B cell (primary cell): ENCODE results near the gene INSC. TPM values are rescaled to one million over a fixed set of nuclear protein-coding genes. Genes with fewer than 3 reads are reported as not detected.
A peak's percentile ranks its signal among the peaks of the same experiment; 100 is the strongest.

Source experiments
- ATAC-seq: fragments of 200-7000 bp; cut with Tn5 transposase; one replicate; pipeline ENCODE4 v1.10.0; 2021; ENCODE audit warnings: low read depth, mild to moderate bottlenecking, moderate number of reproducible peaks, moderate library complexity
- CTCF ChIA-PET: fragments of 350-600 bp; sonication (Branson Sonifier 250); formaldehyde crosslinking; loops from one replicate; lab custom pipeline; 2021; ENCODE audit warnings: antibody characterized with exemption, inconsistent platforms; lab: Charles Lee
- POLR2A ChIA-PET: fragments of 350-600 bp; sonication (Branson Sonifier 250); formaldehyde crosslinking; loops from one replicate; lab custom pipeline; 2021; ENCODE audit warnings: antibody characterized with exemption; lab: Charles Lee
- DNase-seq: peaks from one replicate; pipeline ENCODE4 v3.0.0; 2013
- H2AFZ ChIP-seq: 2 replicates; pipeline ENCODE4 v1.6.1; 2012; ENCODE audit warnings: mild to moderate bottlenecking, low read depth, low read length; ENCODE audit not compliant: insufficient read depth, poor library complexity, severe bottlenecking
- H3K27ac ChIP-seq, 2 donors: 1 replicate in 1 of 2; 2 replicates in 1 of 2; pipeline ENCODE4 v1.5.1; 2012 to 2013; ENCODE audit warnings: low read length in 2 of 2, mild to moderate bottlenecking in 2 of 2, moderate library complexity in 1 of 2
- H3K27me3 ChIP-seq, 4 experiments: fragments of 200-600 bp in 1 of 4; sonication (generic) in 1 of 4; replicated peaks in 1 of 4; 1 replicate in 2 of 4; 2 replicates in 2 of 4; pipeline versions ENCODE4 v1.6.1 to v1.7.0; 2013 to 2016; ENCODE audit warnings: low read length in 3 of 4, mild to moderate bottlenecking in 2 of 4, mixed read lengths in 1 of 4, moderate library complexity in 1 of 4; ENCODE audit not compliant: insufficient read depth in 4 of 4, control insufficient read depth in 3 of 4; ENCODE audit errors: control extremely low read depth in 1 of 4
- H3K36me3 ChIP-seq, 2 experiments: replicated peaks in 1 of 2; 1 replicate in 1 of 2; 2 replicates in 1 of 2; pipeline versions ENCODE4 v1.6.1 to v1.7.1; 2013; ENCODE audit warnings: low read length in 1 of 2; ENCODE audit not compliant: insufficient read depth in 2 of 2, control insufficient read depth in 1 of 2; ENCODE audit errors: control extremely low read depth in 1 of 2, extremely low read depth in 1 of 2
- H3K4me1 ChIP-seq, 2 donors: fragments of 200-600 bp in 1 of 2; sonication (generic) in 1 of 2; 1 replicate in 1 of 2; 2 replicates in 1 of 2; pipeline versions ENCODE4 v1.5.1 to v1.6.1; 2013 to 2017; ENCODE audit warnings: low read length in 2 of 2; ENCODE audit not compliant: control insufficient read depth in 2 of 2, insufficient read depth in 2 of 2
- H3K4me2 ChIP-seq: replicated peaks from 2 replicates; pipeline ENCODE3; 2012; ENCODE audit warnings: mild to moderate bottlenecking, low read depth, low read length; ENCODE audit not compliant: poor library complexity, severe bottlenecking
- H3K4me3 ChIP-seq, 5 experiments: fragments of 200-600 bp in 1 of 5; sonication (generic) in 1 of 5; 1 replicate in 3 of 5; 2 replicates in 2 of 5; pipeline versions ENCODE4 v1.5.1 to v1.7.0; 2011 to 2016; ENCODE audit warnings: low read length in 4 of 5, mild to moderate bottlenecking in 4 of 5, low read depth in 2 of 5, control low read depth in 1 of 5, moderate library complexity in 1 of 5; ENCODE audit not compliant: insufficient read depth in 1 of 5; ENCODE audit errors: control extremely low read depth in 1 of 5, extremely low read depth in 1 of 5
- H3K79me2 ChIP-seq: fragments of 200-600 bp; sonication (generic); one replicate; pipeline ENCODE4 v1.6.0; 2016; ENCODE audit warnings: low read length; ENCODE audit not compliant: control insufficient read depth, insufficient read depth
- H3K9ac ChIP-seq: fragments of 200-600 bp; sonication (generic); 2 replicates; pipeline ENCODE4 v1.6.1; 2017; ENCODE audit warnings: mild to moderate bottlenecking, low read length, moderate library complexity
- H3K9me3 ChIP-seq, 3 donors: one replicate each; pipeline versions ENCODE4 v1.6.1 to v1.7.1; 2013; ENCODE audit warnings: low read length in 2 of 3; ENCODE audit not compliant: control insufficient read depth in 2 of 3, insufficient read depth in 1 of 3; ENCODE audit errors: control extremely low read depth in 1 of 3
- H4K20me1 ChIP-seq: 2 replicates; pipeline ENCODE4 v1.6.0; 2012; ENCODE audit warnings: mild to moderate bottlenecking, low read length; ENCODE audit not compliant: insufficient read depth, control insufficient read depth, poor library complexity, severe bottlenecking
- H3K27ac Mint-ChIP-seq: one replicate; pipeline ENCODE4 v1.8.0; 2021; ENCODE audit warnings: mixed read lengths
- H3K27me3 Mint-ChIP-seq: one replicate; pipeline ENCODE4 v1.8.0; 2021; ENCODE audit warnings: mixed read lengths
- H3K4me1 Mint-ChIP-seq: one replicate; pipeline ENCODE4 v1.8.0; 2021; ENCODE audit warnings: mixed read lengths
- H3K4me3 Mint-ChIP-seq: one replicate; pipeline ENCODE4 v1.8.0; 2021; ENCODE audit warnings: mixed read lengths
- H3K9me3 Mint-ChIP-seq: one replicate; pipeline ENCODE4 v1.8.0; 2022; ENCODE audit warnings: mixed read lengths; ENCODE audit not compliant: insufficient read depth
- EZH2 ChIP-seq: IDR thresholded peaks from 2 replicates; pipeline ENCODE4 v1.6.1; 2012; ENCODE audit warnings: borderline replicate concordance, low read depth, mild to moderate bottlenecking, moderate library complexity, low read length; ENCODE audit not compliant: insufficient read depth, poor library complexity, severe bottlenecking
- WGBS: methylation state at CpG from one replicate; pipeline ENCODE4 v1.1.5; 2013; ENCODE audit warnings: missing lambda C conversion rate; ENCODE audit not compliant: insufficient coverage; 5-methylcytosine and 5-hydroxymethylcytosine counted together
- intact Hi-C: fragments of 100-400 bp; cut with micrococcal nuclease; formaldehyde crosslinking; loops from one replicate; pipeline ENCODE4 v1.10.0; 2022
- polyA plus RNA-seq: library from polyadenylated mRNA; depleted of rRNA; stranded (reverse); fragments of >200 nt; gene quantifications from 2 replicates; pipeline ENCODE4 v1.2.3, GENCODE V29; 2012
- total RNA-seq, 2 donors: library from RNA; stranded (reverse); fragments of 120-200 nt in 1 of 2; gene quantifications; 1 replicate in 1 of 2; 2 replicates in 1 of 2; pipeline versions ENCODE4 v1.2.3 to v1.2.4, GENCODE V29; 2013 to 2022
- TF ChIP-seq, protein P1 (sequence below): fragments of 200-600 bp; IDR thresholded peaks from one replicate; pipeline ENCODE4 v1.8.0; 2022; ENCODE audit warnings: antibody characterized with exemption, mild to moderate bottlenecking

INSC gene
- total and polyA plus RNA-seq, 2 donors (not counting 1 experiment from before 2014, with no cell fraction given): 0.10 TPM; not detected in 1

DNA sequence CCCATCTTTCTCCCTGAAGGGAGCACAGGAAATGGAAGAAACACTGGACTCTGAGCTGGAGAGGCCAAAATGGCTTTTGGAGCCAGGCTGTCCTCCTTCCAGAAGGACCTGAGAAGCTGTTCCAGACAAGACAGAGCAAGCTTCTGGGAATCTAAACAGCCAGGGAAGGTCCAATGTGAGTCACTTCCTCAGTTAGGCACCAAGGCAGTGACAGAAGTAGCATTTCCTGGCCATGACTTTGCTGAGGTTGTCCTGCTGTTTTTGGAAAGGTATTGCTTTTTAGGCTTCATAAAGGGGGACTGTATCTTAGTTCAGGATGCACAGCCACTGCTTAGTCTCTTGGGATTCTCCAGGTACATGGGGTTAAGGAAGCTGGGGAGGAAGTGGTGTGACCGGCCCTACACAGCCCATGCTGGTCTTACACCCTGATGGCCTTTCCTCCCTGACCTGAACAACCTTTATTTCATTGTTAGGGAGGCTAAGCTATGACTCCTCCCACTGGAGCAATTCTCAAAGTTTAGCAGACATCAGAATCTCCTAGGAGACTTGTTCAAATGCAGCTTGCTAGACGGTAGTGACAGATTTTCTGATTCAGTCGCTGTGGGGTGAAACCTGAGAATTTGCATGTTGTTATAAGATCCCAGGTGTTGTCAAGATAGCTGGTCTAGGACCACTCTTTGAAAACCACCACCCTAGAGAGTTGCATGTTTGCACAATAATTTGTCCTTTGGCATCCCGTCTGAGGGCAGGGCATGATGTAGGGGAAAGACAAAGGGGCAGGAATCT is 6.8 kb upstream of the INSC start:
- Mint-ChIP-seq H3K9me3 (peaks cover 11% of the 10 kb centered on the region), H3K27ac (peak overlapping the region; percentile 43), H3K4me1 (peaks cover 70% of the 10 kb centered on the region), H3K27me3 (no peaks in the 10 kb centered on the region), H3K4me3 (peak overlapping the region; percentile 17)
- H3K79me2 ChIP-seq: no peaks in the 10 kb centered on the region
- no peaks in the 10 kb centered on the region for H3K27me3 ChIP-seq
- no peak overlapping the region for H3K27ac ChIP-seq
- TF ChIP-seq EZH2: no peak
- TF ChIP-seq, protein P1, sequence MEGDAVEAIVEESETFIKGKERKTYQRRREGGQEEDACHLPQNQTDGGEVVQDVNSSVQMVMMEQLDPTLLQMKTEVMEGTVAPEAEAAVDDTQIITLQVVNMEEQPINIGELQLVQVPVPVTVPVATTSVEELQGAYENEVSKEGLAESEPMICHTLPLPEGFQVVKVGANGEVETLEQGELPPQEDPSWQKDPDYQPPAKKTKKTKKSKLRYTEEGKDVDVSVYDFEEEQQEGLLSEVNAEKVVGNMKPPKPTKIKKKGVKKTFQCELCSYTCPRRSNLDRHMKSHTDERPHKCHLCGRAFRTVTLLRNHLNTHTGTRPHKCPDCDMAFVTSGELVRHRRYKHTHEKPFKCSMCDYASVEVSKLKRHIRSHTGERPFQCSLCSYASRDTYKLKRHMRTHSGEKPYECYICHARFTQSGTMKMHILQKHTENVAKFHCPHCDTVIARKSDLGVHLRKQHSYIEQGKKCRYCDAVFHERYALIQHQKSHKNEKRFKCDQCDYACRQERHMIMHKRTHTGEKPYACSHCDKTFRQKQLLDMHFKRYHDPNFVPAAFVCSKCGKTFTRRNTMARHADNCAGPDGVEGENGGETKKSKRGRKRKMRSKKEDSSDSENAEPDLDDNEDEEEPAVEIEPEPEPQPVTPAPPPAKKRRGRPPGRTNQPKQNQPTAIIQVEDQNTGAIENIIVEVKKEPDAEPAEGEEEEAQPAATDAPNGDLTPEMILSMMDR: no peak
- 6% methylated on average over 2 of the region's 4 CpGs for WGBS
- intact Hi-C loops: no loop called here
- DNase-seq (peak; percentile 41), ATAC-seq (peak; percentile 63)
- H3K4me1 ChIP-seq: peaks cover 49 to 68% of the 10 kb centered on the region in 2 donors
- H3K36me3 ChIP-seq: no peaks in the 10 kb centered on the region
- POLR2A ChIA-PET: no interaction called here
- no peaks in the 10 kb centered on the region for H4K20me1 ChIP-seq
- peak overlapping the region; percentile 35 for H3K4me2 ChIP-seq
- no peak overlapping the region for H2AFZ ChIP-seq
- no peak overlapping the region for H3K9ac ChIP-seq
- CTCF ChIA-PET: interaction anchor here (1.1 to 14.6 kb wide), 7 partner anchors 6 to 200 kb away, joined by 3 to 177 read pairs (median 9); partner anchors contain the start of gene INSC
- no peak overlapping the region for H3K4me3 ChIP-seq
- peaks cover under 1 to 7% (median 6%) of the 10 kb centered on the region in 3 donors for H3K9me3 ChIP-seq

DNA sequence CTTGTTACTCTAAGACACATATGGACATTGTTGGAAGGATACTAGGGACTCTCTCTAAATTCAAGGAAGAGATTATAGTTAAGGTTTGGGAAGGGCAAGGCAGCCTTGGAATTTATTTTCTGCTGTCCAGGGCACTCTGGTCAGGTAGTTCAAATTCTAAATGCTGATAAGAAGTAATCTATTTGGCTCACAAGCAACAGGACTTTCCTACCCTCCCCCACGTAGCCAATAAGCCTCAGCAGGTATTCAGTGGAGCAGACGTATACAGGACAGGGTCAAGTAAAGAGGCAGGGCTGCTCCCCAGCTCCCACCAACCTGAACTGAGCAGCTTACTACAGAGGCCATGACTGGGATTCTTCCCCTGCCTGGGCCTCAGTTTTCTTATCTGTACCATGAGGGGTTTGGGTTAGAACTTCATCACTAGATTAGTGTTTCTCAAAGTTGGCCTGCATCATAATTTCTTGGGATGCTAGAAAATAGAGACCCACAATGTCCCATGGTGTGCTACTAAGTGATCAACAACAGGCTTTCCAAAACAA is 6.1 kb upstream of the INSC start:
- Mint-ChIP-seq H3K4me3 (peak overlapping the region; percentile 1), H3K4me1 (peaks cover 78% of the 10 kb centered on the region), H3K27me3 (no peaks in the 10 kb centered on the region), H3K27ac (no peak overlapping the region), H3K9me3 (peaks cover 5% of the 10 kb centered on the region)
- ChIA-PET CTCF (interaction anchor here (1.1 to 14.6 kb wide), 7 partner anchors 6 to 201 kb away, joined by 3 to 177 read pairs (median 9); partner anchors contain the start of gene INSC), POLR2A (no interaction called here)
- no CpG with 5 or more reads among the region's 2 CpGs for WGBS
- peaks cover under 1 to 7% (median 2%) of the 10 kb centered on the region in 3 donors for H3K9me3 ChIP-seq
- H3K27me3 ChIP-seq: no peaks in the 10 kb centered on the region
- intact Hi-C loops: no loop called here
- no peak overlapping the region for H3K4me3 ChIP-seq
- no peaks in the 10 kb centered on the region for H3K36me3 ChIP-seq
- TF ChIP-seq, protein P1: no peak
- ATAC-seq (no peak), DNase-seq (no peak)
- H3K4me1 ChIP-seq: peaks cover 56 to 75% of the 10 kb centered on the region in 2 donors
- H4K20me1 ChIP-seq: no peaks in the 10 kb centered on the region
- no peaks in the 10 kb centered on the region for H3K79me2 ChIP-seq
- H2AFZ ChIP-seq: no peak overlapping the region
- H3K9ac ChIP-seq: no peak overlapping the region
- peak overlapping the region; percentile 35 for H3K4me2 ChIP-seq
- H3K27ac ChIP-seq: no peak overlapping the region
